ENCODE measurements around the gene PLCB4.

PLCB4 gene

GRCh38 chr20:9281803-9282202, 212.9 kb downstream of the PLCB4 start:
- DNase-seq: no peak

GRCh38 chr20:9285617-9286016, 216.7 kb downstream of the PLCB4 start:
- no peak for DNase-seq

- DNase-seq: no peak
Measured at GRCh38 chr20:9286501-9287461, 217.9 kb downstream of the PLCB4 start.

- no peak for DNase-seq
Measured at GRCh38 chr20:9287826-9288225, 218.9 kb downstream of the PLCB4 start.

- DNase-seq: no peak
Measured at GRCh38 chr20:9290331-9290730, 221.4 kb downstream of the PLCB4 start.

GRCh38 chr20:9293145-9293544, 224.3 kb downstream of the PLCB4 start:
- DNase-seq: no peak

GRCh38 chr20:9294041-9294440, 225.2 kb downstream of the PLCB4 start:
- no peak for DNase-seq

GRCh38 chr20:9298906-9299305, 230.0 kb downstream of the PLCB4 start:
- DNase-seq: no peak

GRCh38 chr20:9300080-9300479, 231.2 kb downstream of the PLCB4 start:
- DNase-seq: no peak

- DNase-seq: no peak
Measured at GRCh38 chr20:9300534-9300933, 231.6 kb downstream of the PLCB4 start.

- DNase-seq: no peak
Measured at GRCh38 chr20:9301129-9302090, 232.5 kb downstream of the PLCB4 start.

- DNase-seq: no peak
Measured at GRCh38 chr20:9302091-9302462, 233.2 kb downstream of the PLCB4 start.

GRCh38 chr20:9306521-9306920, 237.6 kb downstream of the PLCB4 start:
- DNase-seq: no peak

- DNase-seq: no peak
Measured at GRCh38 chr20:9308056-9308455, 239.2 kb downstream of the PLCB4 start.

- DNase-seq: no peak
Measured at GRCh38 chr20:9311132-9311531, 242.2 kb downstream of the PLCB4 start.

GRCh38 chr20:9319687-9320384, 250.9 kb downstream of the PLCB4 start:
- DNase-seq: no peak

- DNase-seq: no peak
Measured at GRCh38 chr20:9321007-9321406, 252.1 kb downstream of the PLCB4 start.

GRCh38 chr20:9322661-9323060, 253.8 kb downstream of the PLCB4 start:
- DNase-seq: no peak

- DNase-seq: no peak
Measured at GRCh38 chr20:9323622-9324021, 254.7 kb downstream of the PLCB4 start.

GRCh38 chr20:9329355-9330101, 260.6 kb downstream of the PLCB4 start:
- no peak for DNase-seq

- DNase-seq: no peak
Measured at GRCh38 chr20:9330151-9330550, 261.3 kb downstream of the PLCB4 start.
